Left ventricle myocardium inferior (tissue), 1 donor: ENCODE data around the gene SEC14L1. TPM values are rescaled to one million over a fixed set of nuclear protein-coding genes. Genes with fewer than 3 reads are reported as not detected.

Experiments used
- DNase-seq: peaks from one replicate; pipeline ENCODE4 v3.0.0-alpha.2; 2020
- H3K27ac ChIP-seq: fragments of 200-600 bp; replicated peaks from 2 replicates; pipeline ENCODE4 v1.8.0; 2021
- H3K27me3 ChIP-seq: fragments of 200-600 bp; 2 replicates; pipeline ENCODE4 v1.8.0; 2021; ENCODE audit warnings: low read depth
- H3K36me3 ChIP-seq: fragments of 200-600 bp; 2 replicates; pipeline ENCODE4 v1.8.0; 2021
- H3K4me1 ChIP-seq: fragments of 200-600 bp; 2 replicates; pipeline ENCODE4 v1.8.0; 2021
- H3K4me3 ChIP-seq: fragments of 200-600 bp; 2 replicates; pipeline ENCODE4 v1.8.0; 2021; ENCODE audit warnings: mild to moderate bottlenecking, moderate library complexity
- H3K9me3 ChIP-seq: fragments of 200-600 bp; replicated peaks from 2 replicates; pipeline ENCODE4 v1.8.0; 2021
- intact Hi-C: fragments of 100-400 bp; cut with micrococcal nuclease; formaldehyde crosslinking; loops from one replicate; pipeline ENCODE4 v1.11.0; 2022
- total RNA-seq: library from RNA; stranded (reverse); fragmentation: NEBNext Ultra II Directional; extraction: Animal tissue kit (Norgen Biotek cat#: 25700); gene quantifications from one replicate; pipeline ENCODE4 v1.2.1, GENCODE V29; 2021
- TF ChIP-seq, protein P1 (sequence below): fragments of 200-600 bp; IDR thresholded peaks from 2 replicates; pipeline ENCODE4 v1.8.0; 2021; ENCODE audit warnings: antibody characterized with exemption, mild to moderate bottlenecking, borderline replicate concordance
- donor health status: DM: no; HTN: yes; CAD: no; lungs with severe emphysema.

Gene SEC14L1
- total RNA-seq, 1 donor from 2014 or later = 55.5 TPM

DNA sequence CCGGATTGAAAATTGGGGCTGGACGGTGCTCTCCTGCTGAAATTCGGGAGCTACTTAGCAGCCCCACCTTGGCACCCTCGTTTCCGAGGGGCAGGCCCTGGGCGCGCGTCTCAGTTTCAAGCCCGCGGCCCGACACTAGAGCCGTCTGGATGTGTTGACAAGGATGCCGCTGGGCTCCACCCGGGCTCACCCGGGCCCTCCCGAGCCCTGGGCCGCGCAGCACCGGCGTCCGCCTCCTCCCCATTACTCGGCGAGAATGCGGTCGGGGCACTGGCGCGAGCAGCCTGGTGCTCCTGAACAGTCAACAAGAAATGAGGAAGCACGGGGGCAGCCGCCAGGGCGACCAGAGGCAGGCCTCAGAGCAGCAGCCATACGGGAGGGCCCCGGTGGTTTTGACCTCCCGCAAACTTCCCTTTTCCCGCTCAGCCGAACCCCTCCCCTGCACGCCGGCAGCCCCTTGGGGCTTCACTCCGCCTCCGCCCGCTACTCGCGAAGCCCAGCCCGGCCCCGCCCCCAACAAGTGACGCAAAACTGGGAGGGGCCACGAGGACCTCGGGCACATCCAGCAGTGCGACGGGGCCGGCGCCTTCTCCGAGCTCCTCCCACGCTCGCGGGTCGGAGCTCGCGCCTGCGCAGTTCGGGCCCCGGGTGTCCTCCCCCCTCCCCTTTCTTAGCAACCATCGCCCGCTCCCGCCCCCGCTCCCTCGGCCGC, 447 bp upstream of the SEC14L1 start:
- peak overlapping the region; percentile 93 for H3K27ac ChIP-seq
- H3K4me3 ChIP-seq = peak overlapping the region; percentile 84
- TF ChIP-seq, protein P1, sequence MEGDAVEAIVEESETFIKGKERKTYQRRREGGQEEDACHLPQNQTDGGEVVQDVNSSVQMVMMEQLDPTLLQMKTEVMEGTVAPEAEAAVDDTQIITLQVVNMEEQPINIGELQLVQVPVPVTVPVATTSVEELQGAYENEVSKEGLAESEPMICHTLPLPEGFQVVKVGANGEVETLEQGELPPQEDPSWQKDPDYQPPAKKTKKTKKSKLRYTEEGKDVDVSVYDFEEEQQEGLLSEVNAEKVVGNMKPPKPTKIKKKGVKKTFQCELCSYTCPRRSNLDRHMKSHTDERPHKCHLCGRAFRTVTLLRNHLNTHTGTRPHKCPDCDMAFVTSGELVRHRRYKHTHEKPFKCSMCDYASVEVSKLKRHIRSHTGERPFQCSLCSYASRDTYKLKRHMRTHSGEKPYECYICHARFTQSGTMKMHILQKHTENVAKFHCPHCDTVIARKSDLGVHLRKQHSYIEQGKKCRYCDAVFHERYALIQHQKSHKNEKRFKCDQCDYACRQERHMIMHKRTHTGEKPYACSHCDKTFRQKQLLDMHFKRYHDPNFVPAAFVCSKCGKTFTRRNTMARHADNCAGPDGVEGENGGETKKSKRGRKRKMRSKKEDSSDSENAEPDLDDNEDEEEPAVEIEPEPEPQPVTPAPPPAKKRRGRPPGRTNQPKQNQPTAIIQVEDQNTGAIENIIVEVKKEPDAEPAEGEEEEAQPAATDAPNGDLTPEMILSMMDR = peak; percentile 29
- no peaks in the 10 kb centered on the region for H3K27me3 ChIP-seq
- peaks cover 63% of the 10 kb centered on the region for H3K4me1 ChIP-seq
- peaks cover 21% of the 10 kb centered on the region for H3K36me3 ChIP-seq
- H3K9me3 ChIP-seq = peaks cover 16% of the 10 kb centered on the region
- intact Hi-C loops = no loop called here
- DNase-seq = peak; percentile 100

DNA sequence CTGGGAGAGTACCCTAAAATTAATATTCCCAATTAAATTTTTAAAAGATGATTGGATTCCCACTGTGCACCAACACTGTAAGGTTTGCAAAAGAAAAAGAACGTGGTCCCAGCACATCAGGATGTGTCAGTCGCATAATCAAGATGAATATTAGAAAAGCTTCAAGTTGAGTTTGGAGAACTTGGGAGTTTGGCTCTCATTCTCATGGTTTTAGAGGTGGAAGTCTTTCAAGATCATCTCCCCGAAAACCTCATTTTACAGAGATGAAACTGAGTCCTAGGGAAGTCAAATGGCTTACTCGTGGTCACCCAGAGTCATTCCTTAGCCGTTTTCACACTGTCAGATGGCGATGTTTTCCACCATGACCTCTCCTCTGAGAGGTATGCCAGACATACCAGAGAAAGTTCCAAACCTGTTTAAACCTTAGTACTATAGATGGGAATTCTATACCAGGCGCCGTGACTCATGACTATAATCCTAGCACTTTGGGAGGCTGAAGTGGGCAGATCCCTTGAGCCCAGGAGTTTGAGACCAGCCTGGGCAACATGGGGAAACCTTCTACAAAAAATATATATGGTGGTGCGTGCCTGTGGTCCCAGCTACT, 1.2 kb downstream of the SEC14L1 start:
- H3K36me3 ChIP-seq = peaks cover 24% of the 10 kb centered on the region
- intact Hi-C loops = no loop called here
- DNase-seq = no peak
- peak overlapping the region; percentile 92 for H3K27ac ChIP-seq
- TF ChIP-seq, protein P1 = no peak
- peak overlapping the region; percentile 84 for H3K4me3 ChIP-seq
- H3K9me3 ChIP-seq = peaks cover 16% of the 10 kb centered on the region
- peaks cover 75% of the 10 kb centered on the region for H3K4me1 ChIP-seq
- H3K27me3 ChIP-seq = no peaks in the 10 kb centered on the region

DNA sequence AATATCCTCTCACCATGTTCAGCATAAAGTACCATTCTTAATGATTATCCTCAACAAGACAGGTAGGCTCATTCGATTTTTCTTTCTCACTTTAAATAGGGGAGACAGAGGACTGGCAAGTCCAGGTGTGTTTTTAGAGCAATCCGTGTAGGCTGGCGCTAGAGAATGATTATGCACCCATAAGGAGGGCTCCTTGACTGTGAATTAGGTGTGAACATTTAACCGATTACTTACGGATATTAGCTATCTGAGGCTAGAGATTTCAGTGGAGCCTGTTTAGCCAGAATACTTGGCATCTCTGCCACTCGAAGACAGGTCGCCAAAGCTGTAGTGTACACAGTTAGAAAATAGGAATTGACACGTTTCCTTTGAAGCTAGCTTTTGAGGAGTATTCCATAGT, 1.9 kb downstream of the SEC14L1 start:
- Histone ChIP-seq H3K9me3 (peaks cover 10% of the 10 kb centered on the region), H3K4me1 (peaks cover 78% of the 10 kb centered on the region), H3K27ac (peak overlapping the region; percentile 92), H3K27me3 (no peaks in the 10 kb centered on the region), H3K4me3 (peak overlapping the region; percentile 84), H3K36me3 (peaks cover 31% of the 10 kb centered on the region)
- TF ChIP-seq, protein P1 = no peak
- intact Hi-C loops = no loop called here
- no peak for DNase-seq

DNA sequence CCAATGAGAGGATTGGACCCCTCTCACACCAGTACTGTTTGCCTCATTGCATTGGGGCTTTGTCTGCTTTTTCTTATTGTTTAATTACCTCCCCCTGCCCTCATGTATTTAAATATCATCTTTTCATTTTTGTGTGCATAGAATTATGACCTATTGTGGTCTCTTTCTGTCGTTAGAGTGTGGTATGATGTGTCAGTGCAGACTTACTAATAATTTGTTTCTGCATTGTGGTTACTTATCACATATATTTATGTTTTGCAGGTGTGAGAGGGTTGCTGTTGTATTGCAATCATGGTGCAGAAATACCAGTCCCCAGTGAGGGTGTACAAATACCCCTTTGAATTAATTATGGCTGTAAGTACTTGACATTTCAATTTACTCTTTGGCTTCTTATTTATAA, 2.5 kb downstream of the SEC14L1 start:
- Histone ChIP-seq H3K4me3 (peak overlapping the region; percentile 84), H3K9me3 (peaks cover 9% of the 10 kb centered on the region), H3K27me3 (no peaks in the 10 kb centered on the region), H3K4me1 (peaks cover 78% of the 10 kb centered on the region), H3K36me3 (peaks cover 37% of the 10 kb centered on the region), H3K27ac (peak overlapping the region; percentile 92)
- no peak for DNase-seq
- intact Hi-C loops = no loop called here
- TF ChIP-seq, protein P1 = no peak

DNA sequence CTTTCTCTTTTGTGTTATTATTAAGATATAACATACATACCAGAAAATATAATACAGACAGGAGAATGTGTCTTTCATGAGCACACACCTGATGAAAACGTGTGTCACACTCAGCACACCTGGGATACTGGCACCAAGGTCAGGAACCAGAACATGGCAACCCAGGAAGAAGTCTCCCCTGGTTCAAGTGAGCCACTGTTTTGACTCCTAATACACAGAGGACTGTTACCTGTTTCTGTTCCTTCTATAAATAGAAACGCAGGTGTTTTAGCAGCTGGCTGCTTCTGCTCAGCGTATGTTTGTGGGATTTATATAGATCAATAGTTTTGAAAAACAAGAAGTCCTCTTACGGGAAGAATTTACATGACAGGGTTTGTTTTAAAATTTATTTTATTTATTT, 3.5 kb downstream of the SEC14L1 start:
- Histone ChIP-seq H3K27ac (peak overlapping the region; percentile 92), H3K9me3 (no peaks in the 10 kb centered on the region), H3K4me3 (peak overlapping the region; percentile 84), H3K4me1 (peaks cover 82% of the 10 kb centered on the region), H3K36me3 (peaks cover 43% of the 10 kb centered on the region), H3K27me3 (no peaks in the 10 kb centered on the region)
- intact Hi-C loops = no loop called here
- DNase-seq = no peak
- TF ChIP-seq, protein P1 = no peak
